ENCODE results near the gene FAM13A.

Gene FAM13A

DNA sequence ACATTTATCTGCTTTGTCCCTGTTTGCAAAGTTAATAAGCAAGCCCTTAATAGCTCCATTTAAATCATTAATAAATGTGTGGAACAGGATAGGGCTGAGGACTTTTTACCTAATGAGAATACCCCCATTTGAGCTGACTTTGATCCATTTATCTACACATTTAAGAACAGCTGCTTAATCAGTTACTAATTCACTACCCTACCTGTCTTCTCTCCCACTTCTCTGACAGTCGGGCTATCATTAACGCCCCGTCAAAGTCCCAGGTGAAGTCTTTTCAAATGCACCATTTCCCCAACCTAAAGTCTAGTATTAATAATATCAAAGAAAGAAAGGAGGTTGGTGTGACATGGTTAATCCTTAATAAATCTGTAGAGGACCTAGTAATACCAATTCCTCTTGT lies 302.2 kb downstream of the FAM13A start:
- CTCF ChIA-PET: no interaction called here
- no peak for DNase-seq (ENCODE audit: extremely low spot score)
- POLR2A ChIA-PET: no interaction called here
- no peak for TF ChIP-seq BHLHE40 (IDR thresholded peaks at IDR 0.05; ENCODE audit: borderline replicate concordance)
- TF ChIP-seq HDGF (IDR thresholded peaks at IDR 0.05; ENCODE audit: borderline replicate concordance): no peak
- no peak for TF ChIP-seq LEF1 (IDR thresholded peaks at IDR 0.05; ENCODE audit: borderline replicate concordance)
- TF ChIP-seq L3MBTL2 (conservative IDR thresholded peaks at IDR 0.05): no peak
- TF ChIP-seq FOXM1 (IDR thresholded peaks at IDR 0.05; ENCODE audit: borderline replicate concordance): no peak
- no peak for TF ChIP-seq ZNF384 (IDR thresholded peaks at IDR 0.05)
- no peak for TF ChIP-seq FOXA1 (IDR thresholded peaks at IDR 0.05)
- no peak for TF ChIP-seq ELF4 (IDR thresholded peaks at IDR 0.05)
- TF ChIP-seq SP1 (IDR thresholded peaks at IDR 0.05): no peak
- no peak for TF ChIP-seq NFRKB (IDR thresholded peaks at IDR 0.05)
- TF ChIP-seq ARNT (IDR thresholded peaks at IDR 0.05): no peak
- TF ChIP-seq SUZ12 (IDR thresholded peaks at IDR 0.05): no peak
- TF ChIP-seq FOXK2 (IDR thresholded peaks at IDR 0.05): no peak
- no peak for TF ChIP-seq TARDBP (IDR thresholded peaks at IDR 0.05)
- no peak for TF ChIP-seq CTBP1 (IDR thresholded peaks at IDR 0.05; ENCODE audit: borderline replicate concordance)
- TF ChIP-seq, protein P1, sequence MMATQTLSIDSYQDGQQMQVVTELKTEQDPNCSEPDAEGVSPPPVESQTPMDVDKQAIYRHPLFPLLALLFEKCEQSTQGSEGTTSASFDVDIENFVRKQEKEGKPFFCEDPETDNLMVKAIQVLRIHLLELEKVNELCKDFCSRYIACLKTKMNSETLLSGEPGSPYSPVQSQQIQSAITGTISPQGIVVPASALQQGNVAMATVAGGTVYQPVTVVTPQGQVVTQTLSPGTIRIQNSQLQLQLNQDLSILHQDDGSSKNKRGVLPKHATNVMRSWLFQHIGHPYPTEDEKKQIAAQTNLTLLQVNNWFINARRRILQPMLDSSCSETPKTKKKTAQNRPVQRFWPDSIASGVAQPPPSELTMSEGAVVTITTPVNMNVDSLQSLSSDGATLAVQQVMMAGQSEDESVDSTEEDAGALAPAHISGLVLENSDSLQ (IDR thresholded peaks at IDR 0.05): no peak

DNA sequence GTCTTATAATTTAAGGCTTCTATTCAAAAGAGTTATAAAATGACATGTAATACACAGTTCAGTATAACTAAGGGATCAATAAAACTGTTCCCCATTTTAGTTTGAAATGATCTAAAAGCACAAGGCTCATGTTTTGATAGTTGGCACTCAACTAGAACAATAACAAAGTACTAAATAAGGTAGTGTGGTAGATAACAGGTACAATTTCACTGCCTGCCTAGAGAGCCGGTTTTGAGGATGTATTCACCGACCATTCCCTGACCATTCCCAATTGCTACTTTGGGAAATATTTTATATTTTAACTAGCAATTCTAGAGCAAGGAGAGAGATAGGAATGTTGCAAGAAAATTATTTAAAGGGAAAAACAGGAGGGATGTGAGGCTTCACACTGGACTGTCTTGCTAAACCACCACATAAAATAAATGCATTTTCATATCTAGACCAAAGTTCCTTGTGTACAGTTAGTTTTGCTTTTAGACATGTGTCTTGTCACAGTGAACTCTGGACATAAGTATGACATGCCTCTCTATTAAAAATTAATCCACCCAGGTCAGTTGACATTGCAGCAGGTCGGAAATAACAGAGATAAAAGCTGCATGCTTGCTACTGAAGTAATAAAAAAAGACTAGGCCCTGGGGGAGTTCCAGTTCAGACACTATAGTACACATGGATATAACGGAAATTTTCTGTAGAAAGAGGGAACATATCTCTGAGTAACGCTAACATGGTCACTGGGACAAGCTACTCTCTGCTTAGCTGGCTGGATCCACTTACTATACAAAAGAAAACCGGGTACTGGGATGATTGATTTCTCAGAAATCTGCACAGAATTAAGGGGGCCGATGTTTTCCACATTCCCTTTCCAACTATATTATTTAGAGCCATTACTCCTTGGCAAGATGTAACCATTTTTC lies 303.1 kb downstream of the FAM13A start:
- DNase-seq (ENCODE audit: extremely low spot score): no peak
- ChIA-PET CTCF (no interaction called here), POLR2A (no interaction called here)
- no peak for TF ChIP-seq SUZ12 (IDR thresholded peaks at IDR 0.05)
- TF ChIP-seq, protein P1 (IDR thresholded peaks at IDR 0.05): no peak
- TF ChIP-seq ELF4 (IDR thresholded peaks at IDR 0.05): no peak
- no peak for TF ChIP-seq NFRKB (IDR thresholded peaks at IDR 0.05)
- no peak for TF ChIP-seq LEF1 (IDR thresholded peaks at IDR 0.05; ENCODE audit: borderline replicate concordance)
- TF ChIP-seq L3MBTL2 (conservative IDR thresholded peaks at IDR 0.05): no peak
- TF ChIP-seq CTBP1 (IDR thresholded peaks at IDR 0.05; ENCODE audit: borderline replicate concordance): no peak
- TF ChIP-seq FOXM1 (IDR thresholded peaks at IDR 0.05; ENCODE audit: borderline replicate concordance): no peak
- TF ChIP-seq ARNT (IDR thresholded peaks at IDR 0.05): no peak
- no peak for TF ChIP-seq ZNF384 (IDR thresholded peaks at IDR 0.05)
- TF ChIP-seq SP1 (IDR thresholded peaks at IDR 0.05): no peak
- TF ChIP-seq FOXK2 (IDR thresholded peaks at IDR 0.05): no peak
- TF ChIP-seq FOXA1 (IDR thresholded peaks at IDR 0.05): no peak
- TF ChIP-seq TARDBP (IDR thresholded peaks at IDR 0.05): no peak
- no peak for TF ChIP-seq BHLHE40 (IDR thresholded peaks at IDR 0.05; ENCODE audit: borderline replicate concordance)
- no peak for TF ChIP-seq HDGF (IDR thresholded peaks at IDR 0.05; ENCODE audit: borderline replicate concordance)

DNA sequence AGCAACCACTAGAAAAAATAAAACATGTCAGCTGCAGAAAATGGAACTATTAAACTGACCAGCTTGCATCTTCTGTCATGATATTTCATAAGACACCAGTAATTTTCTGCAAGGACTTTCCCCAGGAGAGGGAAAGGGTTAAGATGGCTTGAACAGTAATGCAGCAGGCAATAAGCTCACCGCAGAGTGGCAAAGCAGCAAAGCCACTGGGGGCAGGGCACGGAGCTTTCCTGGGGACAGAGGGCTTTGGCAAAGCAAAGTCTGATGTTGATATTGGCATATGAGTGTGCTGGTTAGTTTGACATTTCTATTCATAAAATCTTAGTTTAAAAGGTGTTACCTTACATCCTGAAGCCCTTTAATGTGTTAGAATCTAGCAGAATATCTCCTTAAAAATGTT lies 304.2 kb downstream of the FAM13A start:
- no peak for DNase-seq (ENCODE audit: extremely low spot score)
- TF ChIP-seq NFRKB (IDR thresholded peaks at IDR 0.05) (no peak), ZNF384 (IDR thresholded peaks at IDR 0.05) (no peak), FOXA1 (IDR thresholded peaks at IDR 0.05) (no peak), TARDBP (IDR thresholded peaks at IDR 0.05) (no peak), ARNT (IDR thresholded peaks at IDR 0.05) (no peak), ELF4 (IDR thresholded peaks at IDR 0.05) (no peak), BHLHE40 (IDR thresholded peaks at IDR 0.05; ENCODE audit: borderline replicate concordance) (no peak), CTBP1 (IDR thresholded peaks at IDR 0.05; ENCODE audit: borderline replicate concordance) (no peak), LEF1 (IDR thresholded peaks at IDR 0.05; ENCODE audit: borderline replicate concordance) (no peak), FOXK2 (IDR thresholded peaks at IDR 0.05) (no peak), L3MBTL2 (conservative IDR thresholded peaks at IDR 0.05) (no peak), SP1 (IDR thresholded peaks at IDR 0.05) (no peak), FOXM1 (IDR thresholded peaks at IDR 0.05; ENCODE audit: borderline replicate concordance) (no peak), HDGF (IDR thresholded peaks at IDR 0.05; ENCODE audit: borderline replicate concordance) (no peak), SUZ12 (IDR thresholded peaks at IDR 0.05) (no peak)
- TF ChIP-seq, protein P1 (IDR thresholded peaks at IDR 0.05): no peak
- CTCF ChIA-PET: no interaction called here
- POLR2A ChIA-PET: no interaction called here

DNA sequence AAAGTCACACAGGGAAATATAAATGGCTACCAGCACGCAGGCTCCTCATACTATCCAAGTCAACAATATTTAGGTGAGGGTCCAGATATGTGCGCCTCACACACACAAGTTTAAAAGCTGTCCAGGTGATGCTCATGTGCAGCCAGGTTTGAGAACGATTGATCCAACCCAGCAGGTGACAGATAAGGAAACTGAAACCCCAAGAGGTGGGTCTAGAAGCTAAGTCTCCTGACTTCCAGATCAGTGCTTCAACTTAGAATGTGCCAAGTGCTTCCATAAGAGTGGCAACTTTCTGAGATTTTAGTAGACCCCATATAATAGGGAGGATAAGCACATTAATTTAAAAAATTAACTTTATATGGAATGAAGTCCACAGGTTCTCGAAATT lies 304.9 kb downstream of the FAM13A start:
- ChIA-PET CTCF (no interaction called here), POLR2A (no interaction called here)
- DNase-seq (ENCODE audit: extremely low spot score): no peak
- TF ChIP-seq CTBP1 (IDR thresholded peaks at IDR 0.05; ENCODE audit: borderline replicate concordance): no peak
- no peak for TF ChIP-seq LEF1 (IDR thresholded peaks at IDR 0.05; ENCODE audit: borderline replicate concordance)
- TF ChIP-seq NFRKB (IDR thresholded peaks at IDR 0.05): no peak
- TF ChIP-seq SUZ12 (IDR thresholded peaks at IDR 0.05): no peak
- TF ChIP-seq ARNT (IDR thresholded peaks at IDR 0.05): no peak
- TF ChIP-seq FOXM1 (IDR thresholded peaks at IDR 0.05; ENCODE audit: borderline replicate concordance): no peak
- TF ChIP-seq FOXA1 (IDR thresholded peaks at IDR 0.05): no peak
- TF ChIP-seq SP1 (IDR thresholded peaks at IDR 0.05): no peak
- TF ChIP-seq ZNF384 (IDR thresholded peaks at IDR 0.05): no peak
- TF ChIP-seq BHLHE40 (IDR thresholded peaks at IDR 0.05; ENCODE audit: borderline replicate concordance): no peak
- no peak for TF ChIP-seq HDGF (IDR thresholded peaks at IDR 0.05; ENCODE audit: borderline replicate concordance)
- TF ChIP-seq L3MBTL2 (conservative IDR thresholded peaks at IDR 0.05): no peak
- no peak for TF ChIP-seq ELF4 (IDR thresholded peaks at IDR 0.05)

DNA sequence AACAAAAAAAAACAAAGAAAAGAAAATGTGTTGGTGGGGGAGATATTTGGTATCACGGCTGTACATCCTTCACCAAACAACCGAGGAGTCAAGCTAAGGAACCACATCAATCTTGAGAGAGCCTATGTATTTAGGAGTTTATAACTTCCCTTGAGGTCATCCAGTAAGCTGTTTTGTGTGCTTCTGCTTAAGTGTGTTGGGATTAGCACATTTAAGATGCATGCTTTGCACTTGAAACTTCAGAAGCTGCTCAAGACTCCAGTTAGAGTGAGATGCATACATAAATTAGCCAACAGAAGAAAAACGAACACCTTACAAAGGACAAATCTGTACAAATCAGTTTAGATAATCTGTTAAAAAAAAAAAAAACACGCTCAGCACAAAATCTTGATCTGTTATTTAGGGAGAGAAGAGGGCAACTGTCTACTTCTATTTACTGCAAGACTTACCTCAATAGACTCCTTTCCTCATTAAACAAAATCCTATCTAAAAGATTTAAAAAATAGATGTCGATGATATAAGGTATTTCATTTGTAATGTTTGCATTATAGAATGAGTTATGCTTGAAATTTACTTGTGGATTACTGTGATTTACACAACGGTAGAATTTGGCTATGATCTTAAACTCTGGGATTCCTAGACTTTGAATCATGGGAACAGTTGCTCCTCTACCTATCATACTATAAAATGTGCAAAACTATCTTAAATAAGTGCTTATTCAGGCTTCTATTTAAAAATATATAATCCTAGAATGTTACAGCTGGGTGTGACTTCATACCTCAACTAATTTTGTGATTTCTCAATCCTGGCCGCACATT lies 305.5 kb downstream of the FAM13A start:
- ChIA-PET CTCF (no interaction called here), POLR2A (no interaction called here)
- TF ChIP-seq NFRKB (IDR thresholded peaks at IDR 0.05) (no peak), FOXM1 (IDR thresholded peaks at IDR 0.05; ENCODE audit: borderline replicate concordance) (no peak), L3MBTL2 (conservative IDR thresholded peaks at IDR 0.05) (no peak), FOXK2 (IDR thresholded peaks at IDR 0.05) (no peak)
- no peak for DNase-seq (ENCODE audit: extremely low spot score)

All from HEK293T (cell line).